Heart right ventricle (tissue), 16 donors: ENCODE results near the gene PALD1. TPM values are rescaled to one million over a fixed set of nuclear protein-coding genes. Genes with fewer than 3 reads are reported as not detected.

ENCODE experiments used
- ATAC-seq, 8 donors: fragments of 200-7000 bp; cut with Tn5 transposase; one replicate each; pipeline ENCODE4 v1.9.1; 2020; ENCODE audit warnings: mild to moderate bottlenecking in 8 of 8, moderate library complexity in 8 of 8, moderate number of reproducible peaks in 1 of 8
- DNase-seq, 2 donors: peaks; one replicate each; pipeline ENCODE4 v3.0.0-alpha.2; 2020
- H3K27ac ChIP-seq, 10 donors: fragments of 200-600 bp; sonication (generic) in 2 of 10; one replicate each; pipeline versions ENCODE4 v1.5.0 to v1.8.0; 2020 to 2022; ENCODE audit warnings: mild to moderate bottlenecking in 3 of 10
- H3K27me3 ChIP-seq, 7 donors: fragments of 200-600 bp; one replicate each; pipeline ENCODE4 v1.8.0; 2021 to 2022; ENCODE audit warnings: mild to moderate bottlenecking in 2 of 7
- H3K36me3 ChIP-seq, 9 donors: fragments of 200-600 bp; sonication (generic) in 1 of 9; one replicate each; pipeline versions ENCODE4 v1.5.0 to v1.8.0; 2020 to 2022; ENCODE audit warnings: mild to moderate bottlenecking in 2 of 9
- H3K4me1 ChIP-seq, 9 donors: fragments of 200-600 bp; sonication (generic) in 1 of 9; one replicate each; pipeline versions ENCODE4 v1.5.0 to v1.8.0; 2020 to 2022; ENCODE audit warnings: mild to moderate bottlenecking in 4 of 9
- H3K4me3 ChIP-seq, 10 donors: fragments of 200-600 bp; sonication (generic) in 2 of 10; one replicate each; pipeline versions ENCODE4 v1.5.0 to v1.8.0; 2020 to 2022; ENCODE audit warnings: mild to moderate bottlenecking in 7 of 10, moderate library complexity in 2 of 10
- H3K9me3 ChIP-seq, 11 donors: fragments of 200-600 bp in 10 of 11; sonication (generic) in 2 of 11; one replicate each; pipeline versions ENCODE4 v1.5.0 to v1.8.0; 2013 to 2022; ENCODE audit warnings: mild to moderate bottlenecking in 2 of 11, control low read depth in 1 of 11, moderate library complexity in 1 of 11
- WGBS, 2 donors: extraction: QIAGEN DNeasy Blood & Tissue Kit; methylation state at CpG; one replicate each; pipeline ENCODE4 v1.1.7; 2013; ENCODE audit warnings: inconsistent platforms in 1 of 2; 5-methylcytosine and 5-hydroxymethylcytosine counted together
- intact Hi-C, 10 donors: fragments of 100-400 bp; cut with DNase I; formaldehyde crosslinking; loops; one replicate each; pipeline versions ENCODE4 v1.11.1 to v1.14.2; 2022
- polyA plus RNA-seq, 2 donors: library from polyadenylated mRNA; stranded (reverse); fragments of 200-250 nt; gene quantifications; one replicate each; pipeline ENCODE4 v1.2.3, GENCODE V29; 2013
- total RNA-seq, 10 donors: library from RNA; stranded (reverse); fragmentation: NEBNext Ultra II Directional in 3 of 10; extraction: Animal tissue kit (Norgen Biotek cat#: 25700) in 3 of 10; gene quantifications; one replicate each; pipeline versions ENCODE4 v1.2.1 to v1.2.4, GENCODE V29; 2021 to 2023
- TF ChIP-seq, protein P1 (sequence below), 9 donors: fragments of 200-600 bp; sonication (generic) in 2 of 9; IDR thresholded peaks; one replicate each; pipeline versions ENCODE4 v1.5.0 to v1.8.0; 2021 to 2022; ENCODE audit warnings: antibody characterized with exemption in 9 of 9, mild to moderate bottlenecking in 5 of 9, moderate library complexity in 1 of 9
- donor health status: Arrhythmogenic right ventricular cardiomyopathy.
- donor health status: ischemic (EF 13 %, LVEDD 7.1; RV severe dilation, severe dysfunction).
- donor health status: healthy with polysubstance abuse.
- donor health status: DM: no; HTN: yes; CAD: no.
- donor health status: DM: no; HTN: no; CAD: no.
- donor health status: ischemic (EF 25% LVEDD 6.9; RV normal size, moderate dysfunction).
- donor health status: ischemic (EF 25% LVEDD 5.7; RV mildly dilated, moderate dysfunction).
- donor health status: healthy.
- donor health status: DM: yes; HTN: yes; CAD: no.
- donor health status: Ischemic cardiomyopathy.
- donor health status: ischemic (EF 35%, LVEDD 5.7; RV mildly dilated, moderate dysfunction).
- donor health status: nonischemic (EF 11% LVEDD 7.7; RV severe dilation, severe dysfunction).
- donor health status: DM: yes; HTN: yes; CAD: no.
- donor health status: PGD.
- donor health status: ischemic (EF 29% LVEDD 5.4; RV normal size, mild dysfunction).
- donor health status: nonischemic (EF 23%, LVEDD 6.1; RV moderate dilation, normal function).

PALD1 gene
- total and polyA plus RNA-seq, 12 donors: 4.1 to 10.3 (median 5.9) TPM

DNA sequence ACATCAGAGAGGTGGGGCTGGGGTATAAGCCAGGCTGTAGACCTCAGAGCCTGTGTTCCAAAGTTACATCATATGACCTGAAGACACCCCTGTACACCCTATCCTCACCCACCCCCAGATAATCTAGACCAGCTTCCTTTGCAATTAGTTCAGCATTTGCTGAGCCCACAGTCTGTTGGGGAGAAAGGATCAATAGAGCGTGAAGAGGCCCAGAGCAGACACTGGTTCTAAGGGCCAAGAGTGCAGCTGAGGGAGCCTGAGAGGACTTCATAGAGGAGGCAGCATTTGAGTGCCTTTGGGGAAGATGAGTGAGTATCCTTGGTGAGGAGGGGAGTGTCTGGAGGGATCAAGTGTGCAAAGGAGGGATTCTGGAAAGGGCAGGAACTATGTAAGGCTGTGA lies 65.3 kb downstream of the PALD1 start:
- Histone ChIP-seq H3K27me3 (no peaks in the 10 kb centered on the region), H3K4me3 (no peak overlapping the region), H3K9me3 (no peaks in the 10 kb centered on the region), H3K27ac (no peak overlapping the region), H3K36me3 (peaks cover 0 to 77% (median 0%) of the 10 kb centered on the region in 9 donors), H3K4me1 (peaks cover 0 to 6% (median 0%) of the 10 kb centered on the region in 9 donors)
- TF ChIP-seq, protein P1, sequence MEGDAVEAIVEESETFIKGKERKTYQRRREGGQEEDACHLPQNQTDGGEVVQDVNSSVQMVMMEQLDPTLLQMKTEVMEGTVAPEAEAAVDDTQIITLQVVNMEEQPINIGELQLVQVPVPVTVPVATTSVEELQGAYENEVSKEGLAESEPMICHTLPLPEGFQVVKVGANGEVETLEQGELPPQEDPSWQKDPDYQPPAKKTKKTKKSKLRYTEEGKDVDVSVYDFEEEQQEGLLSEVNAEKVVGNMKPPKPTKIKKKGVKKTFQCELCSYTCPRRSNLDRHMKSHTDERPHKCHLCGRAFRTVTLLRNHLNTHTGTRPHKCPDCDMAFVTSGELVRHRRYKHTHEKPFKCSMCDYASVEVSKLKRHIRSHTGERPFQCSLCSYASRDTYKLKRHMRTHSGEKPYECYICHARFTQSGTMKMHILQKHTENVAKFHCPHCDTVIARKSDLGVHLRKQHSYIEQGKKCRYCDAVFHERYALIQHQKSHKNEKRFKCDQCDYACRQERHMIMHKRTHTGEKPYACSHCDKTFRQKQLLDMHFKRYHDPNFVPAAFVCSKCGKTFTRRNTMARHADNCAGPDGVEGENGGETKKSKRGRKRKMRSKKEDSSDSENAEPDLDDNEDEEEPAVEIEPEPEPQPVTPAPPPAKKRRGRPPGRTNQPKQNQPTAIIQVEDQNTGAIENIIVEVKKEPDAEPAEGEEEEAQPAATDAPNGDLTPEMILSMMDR (IDR thresholded peaks at IDR 0.05): no peak
- ATAC-seq (no peak), DNase-seq (no peak)
- intact Hi-C loops: loop anchor here in 4 of 10 donors (2.0 to 10.0 kb wide), 3 partner anchors 82 to 319 kb away; no protein-coding TSS in a partner anchor
- WGBS, 2 donors: 98 to 100% methylated on average over 1 of the region's 1 CpG

- TF ChIP-seq, protein P1 (IDR thresholded peaks at IDR 0.05): no peak
- Histone ChIP-seq H3K9me3 (no peaks in the 10 kb centered on the region), H3K4me1 (peaks cover 0 to 7% (median 0%) of the 10 kb centered on the region in 9 donors), H3K27ac (no peak overlapping the region), H3K27me3 (no peaks in the 10 kb centered on the region), H3K4me3 (no peak overlapping the region), H3K36me3 (peaks cover 0 to 77% (median 0%) of the 10 kb centered on the region in 9 donors)
- DNase-seq: no peak
- intact Hi-C loops: loop anchor here in 6 of 10 donors (5.0 to 10.0 kb wide), 5 partner anchors 82 to 338 kb away; no protein-coding TSS in a partner anchor
- no peak for ATAC-seq
- WGBS, 2 donors: 82 to 84% methylated on average over 12 of the region's 12 CpGs
These were observed 66.1 kb downstream of the PALD1 start for GRCh38 chr10:70544431-70545340.

- H3K27ac ChIP-seq: no peak overlapping the region
- TF ChIP-seq, protein P1 (IDR thresholded peaks at IDR 0.05): no peak
- peaks cover 0 to 79% (median 0%) of the 10 kb centered on the region in 9 donors for H3K36me3 ChIP-seq
- H3K27me3 ChIP-seq: no peaks in the 10 kb centered on the region
- ATAC-seq (no peak), DNase-seq (no peak)
- 17 to 20% methylated on average over 3 of the region's 3 CpGs for WGBS, 2 donors
- no peaks in the 10 kb centered on the region for H3K9me3 ChIP-seq
- intact Hi-C loops: loop anchor here in 4 of 10 donors (5.0 to 10.0 kb wide), 4 partner anchors 216 to 336 kb away; no protein-coding TSS in a partner anchor
- H3K4me3 ChIP-seq: no peak overlapping the region
- H3K4me1 ChIP-seq: peaks cover 0 to 19% (median 0%) of the 10 kb centered on the region in 9 donors
These were observed 68.0 kb downstream of the PALD1 start for GRCh38 chr10:70546584-70546983.

DNA sequence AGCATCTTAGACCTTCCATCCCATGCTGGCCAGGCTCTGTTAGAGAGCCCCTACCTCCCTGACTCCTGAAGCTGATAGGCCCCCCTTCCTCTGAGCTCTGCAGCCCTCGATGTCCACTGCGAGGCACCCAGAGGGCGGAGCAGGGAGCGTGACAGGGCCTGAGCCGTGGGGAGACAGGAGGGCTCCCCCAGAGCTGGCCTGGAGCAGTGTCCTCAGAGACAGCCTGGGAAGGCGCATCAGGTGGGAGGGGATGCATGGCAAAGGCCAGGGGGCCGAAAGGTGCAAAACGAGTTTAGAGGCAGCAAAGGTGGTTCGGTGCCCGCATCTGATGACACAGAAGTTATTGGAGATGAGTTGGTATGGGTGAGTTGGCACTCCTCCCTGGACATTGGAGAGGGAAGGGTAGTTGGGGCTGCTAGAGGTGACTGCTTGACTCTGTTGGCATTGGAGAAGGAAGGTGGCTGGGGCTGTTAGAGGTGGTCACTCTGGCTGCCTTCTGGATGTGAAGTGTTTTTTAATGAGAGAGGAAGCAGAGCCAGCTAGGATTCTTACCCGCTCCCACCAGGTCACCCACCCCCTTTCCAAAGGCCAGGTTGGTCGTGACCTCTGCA lies 70.9 kb downstream of the PALD1 start:
- DNase-seq (no peak), ATAC-seq (peak in 6 of 8 donors; percentile 4 to 43 (median 10))
- no peaks in the 10 kb centered on the region for H3K27me3 ChIP-seq
- 83 to 87% methylated on average over 12 of the region's 12 CpGs for WGBS, 2 donors
- no peak overlapping the region for H3K4me3 ChIP-seq
- TF ChIP-seq, protein P1 (IDR thresholded peaks at IDR 0.05): no peak
- no peak overlapping the region for H3K27ac ChIP-seq
- intact Hi-C loops: loop anchor here in 5 of 10 donors (2.0 to 10.0 kb wide), 5 partner anchors 211 to 333 kb away; no protein-coding TSS in a partner anchor
- peaks cover 0 to 74% (median 0%) of the 10 kb centered on the region in 9 donors for H3K36me3 ChIP-seq
- no peaks in the 10 kb centered on the region for H3K9me3 ChIP-seq
- peaks cover 0 to 24% (median 0%) of the 10 kb centered on the region in 9 donors for H3K4me1 ChIP-seq
